Stimulated activated CD8-positive, alpha-beta memory T cell treated with anti-CD3 and anti-CD28 coated beads, Interleukin-4, amount 100 ng/mL, for 24 hours (primary cell): ENCODE results near the gene AMIGO3.
"Not testable (repeated sequence)": the region's sequence is repeated elsewhere in the genome, so short reads cannot be mapped to it uniquely, and the experiment has no call there.

Experiments used
- DNase-seq: peaks from one replicate; pipeline ENCODE4 v3.0.0-alpha.2; 2020; ENCODE audit warnings: low read depth

The AMIGO3 gene

DNA sequence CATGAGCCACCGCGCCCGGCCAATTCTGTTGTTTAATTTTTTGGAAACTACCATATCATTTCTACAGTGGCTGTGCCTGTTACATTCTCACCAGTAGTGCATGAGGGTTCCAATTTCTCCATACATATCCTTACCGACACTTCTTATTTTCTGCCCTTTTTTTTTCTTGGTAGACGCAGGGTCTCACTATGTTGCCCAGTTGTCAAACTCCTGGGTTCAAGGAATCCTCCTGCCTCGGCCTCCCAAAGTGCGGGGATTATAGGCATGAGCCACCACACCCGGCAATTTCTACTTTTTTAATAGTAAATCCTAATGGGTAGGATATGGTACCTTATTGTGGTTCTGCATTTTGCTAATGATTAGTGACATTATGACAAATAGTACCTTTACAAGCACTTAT lies 9.6 kb downstream of the AMIGO3 start:
- DNase-seq: no peak

DNA sequence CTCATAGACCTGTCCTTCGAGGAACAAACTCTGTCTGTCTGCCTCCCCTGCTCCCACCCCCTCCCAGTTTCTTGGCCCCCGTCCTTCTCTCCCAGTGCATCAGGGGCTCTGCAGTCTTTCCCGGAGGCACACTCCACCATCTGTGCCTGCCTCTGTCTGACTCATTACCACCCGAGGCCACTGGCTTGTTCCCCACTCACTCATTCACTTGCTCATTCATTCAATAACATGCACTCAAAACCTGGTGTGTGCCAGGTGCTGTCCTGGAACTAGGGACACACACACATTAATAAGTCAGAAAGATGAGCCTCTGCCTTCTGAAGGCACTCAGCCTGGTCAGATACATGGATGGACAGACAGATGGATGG lies 12.4 kb downstream of the AMIGO3 start:
- no peak for DNase-seq

GRCh38 chr3:49706456-49707112 lies 12.9 kb downstream of the AMIGO3 start:
- no peak for DNase-seq

DNA sequence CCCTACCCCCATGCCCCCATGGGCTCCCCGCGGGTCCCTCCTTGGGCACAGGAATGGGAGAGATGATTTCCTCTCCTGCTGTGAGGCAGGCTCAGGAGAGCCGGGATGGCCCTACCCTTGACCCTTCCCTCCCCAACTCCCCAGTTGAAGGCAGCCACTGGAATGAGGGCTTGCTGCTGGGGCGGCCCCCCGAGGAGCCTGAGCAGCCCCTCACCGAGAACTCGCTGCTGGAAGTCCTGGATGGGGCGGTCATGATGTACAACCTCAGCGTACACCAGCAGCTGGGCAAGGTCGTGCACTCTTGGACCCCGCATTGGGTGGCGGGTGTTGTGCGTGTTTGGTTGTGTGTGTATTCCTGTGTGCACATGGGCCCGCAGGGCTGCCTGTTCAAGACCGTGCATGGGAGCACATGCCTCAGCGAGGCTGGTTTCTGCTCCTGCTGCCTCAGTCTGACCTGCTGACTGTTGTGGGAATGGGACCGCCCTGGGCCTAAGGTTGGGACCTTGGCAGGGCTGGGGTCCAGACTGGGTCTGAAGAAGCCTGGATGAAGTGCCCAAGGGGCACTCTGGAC lies 14.0 kb downstream of the AMIGO3 start:
- DNase-seq: no peak

GRCh38 chr3:49704629-49705028 lies 14.9 kb downstream of the AMIGO3 start:
- DNase-seq: no peak

GRCh38 chr3:49703956-49704355 lies 15.5 kb downstream of the AMIGO3 start:
- DNase-seq: no peak

GRCh38 chr3:49703443-49703927 lies 16.0 kb downstream of the AMIGO3 start:
- peak; percentile 39 for DNase-seq

DNA sequence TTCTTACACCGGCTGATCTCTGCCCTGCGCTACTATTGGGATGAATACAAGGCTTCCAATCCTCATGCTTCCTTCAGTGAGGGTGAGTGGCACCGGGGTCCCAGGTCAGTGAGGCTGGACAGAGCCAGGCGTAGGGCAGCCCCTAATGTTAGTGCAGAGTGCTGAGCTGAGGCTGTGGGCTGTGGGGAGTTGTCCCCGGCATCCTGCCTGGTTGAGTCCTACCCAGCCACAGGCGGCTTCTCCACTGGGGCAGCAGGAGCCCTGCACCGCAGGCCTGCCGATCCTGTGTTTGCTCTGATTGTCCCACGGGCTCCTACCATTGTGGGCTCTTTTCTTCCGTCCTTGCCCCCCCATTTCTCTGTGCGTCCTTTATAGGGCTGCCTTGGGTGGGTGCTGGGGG lies 16.8 kb downstream of the AMIGO3 start:
- DNase-seq: no peak

- DNase-seq: no peak
Measured at GRCh38 chr3:49701388-49702077, 18.0 kb downstream of the AMIGO3 start.

DNA sequence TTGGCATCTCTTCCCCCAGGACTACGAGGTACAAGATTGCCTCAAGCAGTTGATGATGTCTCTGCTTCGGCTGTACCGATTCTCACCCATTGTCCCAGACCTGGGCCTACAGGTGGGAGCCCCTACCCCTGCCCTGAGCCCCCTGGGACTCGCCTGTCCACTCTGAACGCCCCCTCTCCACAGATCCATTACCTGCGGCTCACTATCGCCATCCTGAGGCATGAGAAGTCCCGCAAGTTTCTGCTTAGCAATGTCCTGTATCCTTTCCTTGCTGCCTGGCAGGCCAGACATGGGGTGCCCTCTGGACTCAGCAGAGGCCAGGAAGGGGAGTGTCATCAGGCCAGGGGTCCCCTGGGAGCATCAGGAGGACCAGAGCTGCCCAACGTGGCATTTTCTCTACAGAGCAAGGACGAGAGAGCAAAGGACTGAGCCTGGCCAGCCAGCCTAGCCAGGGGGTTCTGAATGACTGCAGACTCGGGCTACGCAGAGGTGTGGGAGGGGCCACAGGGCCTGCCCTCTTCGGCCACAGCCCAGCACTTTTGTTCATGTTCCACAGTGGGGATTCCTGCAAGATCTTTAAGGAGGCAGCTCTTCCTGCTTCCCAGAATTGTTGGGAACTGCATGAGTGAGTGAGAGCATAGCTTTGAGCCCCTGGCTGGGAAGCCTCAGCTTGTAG lies 18.9 kb downstream of the AMIGO3 start:
- DNase-seq: no peak

DNA sequence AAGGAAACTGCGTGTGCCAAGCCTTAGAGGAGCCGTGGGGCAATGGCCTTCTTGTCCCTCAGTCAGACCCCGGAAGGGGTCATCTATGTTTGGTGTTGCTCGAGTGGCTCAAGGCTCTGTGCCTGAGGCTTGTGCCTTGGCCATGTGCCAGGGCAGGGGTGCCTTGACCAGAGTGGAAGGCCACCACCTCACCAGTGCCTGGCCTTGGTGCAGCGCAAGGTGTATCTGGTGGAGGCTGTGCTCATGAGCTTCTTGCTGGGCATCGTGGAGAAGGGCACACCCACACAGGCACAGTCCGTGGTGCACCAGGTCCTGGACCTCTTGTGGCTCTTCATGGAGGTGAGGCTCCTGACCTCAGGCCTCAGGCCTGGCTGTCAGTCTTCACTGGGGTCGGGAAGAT lies 19.5 kb downstream of the AMIGO3 start:
- DNase-seq: no peak

- no peak for DNase-seq
Measured at GRCh38 chr3:49699281-49699979, 20.1 kb downstream of the AMIGO3 start.

- DNase-seq: not testable (repeated sequence)
Measured at GRCh38 chr3:49695350-49696015, 24.0 kb downstream of the AMIGO3 start.

DNA sequence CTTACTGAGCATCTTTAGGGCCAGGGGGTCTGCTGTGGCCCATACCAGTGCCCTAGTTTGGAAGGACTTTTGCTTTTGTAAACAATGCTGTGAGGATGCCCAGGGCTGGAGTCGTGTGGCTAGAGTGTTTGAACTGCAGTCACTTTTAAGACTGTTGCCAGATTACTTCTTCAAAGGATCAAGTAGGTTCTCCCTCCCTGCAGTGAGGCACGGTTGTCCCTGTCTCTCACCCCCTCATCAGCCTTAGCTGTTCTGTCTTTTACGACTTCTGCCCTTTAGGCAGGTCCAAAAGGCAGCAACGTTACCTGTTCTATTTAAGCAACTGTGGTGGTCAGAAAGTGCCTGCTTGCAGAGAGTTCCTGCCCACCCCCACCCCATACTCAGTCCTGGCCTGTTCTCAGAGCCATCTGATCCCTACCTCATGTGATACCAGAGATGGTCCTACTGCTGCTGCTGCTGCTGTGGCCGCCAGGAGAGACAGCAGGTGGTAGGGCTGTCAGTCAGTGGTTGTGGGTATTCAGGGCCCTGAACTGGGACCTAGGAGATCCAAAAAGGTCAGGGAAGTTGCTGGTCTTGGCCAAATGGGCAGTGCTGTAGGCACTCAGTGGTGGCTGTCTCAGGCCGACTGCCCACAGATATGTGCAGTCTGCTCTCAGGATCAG lies 24.9 kb downstream of the AMIGO3 start:
- DNase-seq: not testable (repeated sequence)

GRCh38 chr3:49691481-49691880 lies 28.0 kb downstream of the AMIGO3 start:
- DNase-seq: not testable (repeated sequence)

DNA sequence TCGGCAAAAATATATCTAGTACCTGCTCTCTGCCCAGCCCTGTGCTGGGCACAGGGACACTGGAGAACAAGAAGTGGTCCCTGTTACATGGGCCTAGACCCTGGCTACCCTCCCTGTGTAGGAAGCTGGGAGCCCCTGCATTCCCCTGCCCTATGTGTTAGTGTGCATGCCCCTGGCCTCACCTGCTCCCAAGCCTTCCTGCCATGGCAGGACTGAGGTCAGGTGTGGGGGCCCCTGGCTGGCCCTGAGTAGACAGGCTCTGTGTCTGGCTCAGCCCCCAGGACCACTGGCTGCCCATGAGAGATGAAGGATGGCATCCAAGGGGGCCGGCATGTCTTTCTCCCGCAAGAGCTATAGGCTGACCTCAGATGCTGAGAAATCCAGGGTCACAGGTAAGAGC lies 28.6 kb downstream of the AMIGO3 start:
- DNase-seq: not testable (repeated sequence)

DNA sequence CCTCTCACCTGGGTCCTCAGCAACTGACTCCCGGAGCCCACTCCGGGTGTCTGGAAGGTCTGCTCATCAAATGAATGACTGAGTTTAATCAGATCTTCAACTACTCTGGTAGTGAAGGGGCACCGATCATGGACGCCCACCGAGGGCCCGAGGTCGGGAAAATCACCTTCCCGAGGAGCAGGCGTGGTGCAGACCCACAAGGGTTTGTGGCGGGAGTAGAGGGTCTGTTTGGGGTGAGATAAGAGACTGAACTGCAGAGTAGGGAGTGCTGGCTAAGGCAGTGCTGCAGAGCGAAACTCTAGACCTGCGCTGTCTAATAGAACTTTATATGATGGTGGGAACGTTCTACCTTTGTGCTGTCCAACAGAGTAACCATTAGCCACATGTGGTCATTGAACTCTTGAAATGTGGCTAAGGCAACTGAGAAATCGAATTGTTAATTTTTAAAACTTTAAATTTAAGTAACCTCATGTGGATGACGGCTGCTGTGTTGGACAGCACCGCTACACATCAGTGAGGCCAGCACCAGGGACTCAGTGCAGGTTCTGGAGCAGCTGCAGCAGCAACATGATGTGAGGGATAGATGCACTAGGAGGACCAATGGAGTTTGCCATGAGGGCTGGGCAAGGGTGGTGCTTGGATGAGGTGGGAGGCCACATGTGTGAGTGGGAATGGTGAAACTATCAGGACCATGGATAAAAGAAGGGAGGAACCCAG lies 29.4 kb downstream of the AMIGO3 start:
- DNase-seq: not testable (repeated sequence)

- peak; percentile 89 for DNase-seq
Measured at GRCh38 chr3:49689046-49689907, 30.2 kb downstream of the AMIGO3 start, which contains the start of the genes MST1 and RNF123. TSS of gene MST1 (minus strand) at chr3:49689474. CDS start at chr3:49688691, 783 bp downstream. TSS of gene RNF123 (plus strand) at chr3:49689557. CDS start at chr3:49691166, 1,609 bp downstream.
